Fibroblast of peridontal ligament (primary cell): ENCODE measurements around the gene ANKRD22.

Experiments
- DNase-seq: peaks from one replicate; pipeline ENCODE4 v3.0.0-alpha.2; 2010; ENCODE audit errors: extremely low read depth

The ANKRD22 gene

DNA sequence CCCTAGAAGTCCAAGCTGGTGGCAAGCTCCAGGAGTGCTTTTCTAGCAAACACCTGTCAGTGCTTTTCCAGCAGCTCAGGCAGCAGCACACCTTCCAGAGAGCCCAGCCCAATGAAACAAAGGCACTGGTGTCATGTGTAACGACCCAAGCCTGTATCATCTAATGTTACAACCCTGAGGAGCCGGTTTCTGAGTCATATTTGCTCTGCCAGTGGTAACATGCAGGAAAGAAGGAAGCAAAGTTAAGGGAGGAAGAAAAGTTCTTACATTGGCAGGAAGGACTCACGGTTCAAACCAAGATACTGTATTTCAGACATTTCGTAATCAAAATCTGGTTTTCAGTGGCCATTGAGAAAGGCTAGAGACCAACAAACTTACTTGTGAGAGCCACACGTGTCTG, at the start of gene ANKRD22:
TSS of gene ANKRD22 (minus strand) at position 139 of the 400 bp plus-strand sequence. CDS start 237 bp downstream, outside the sequence.
- peak; percentile 58 for DNase-seq

DNA sequence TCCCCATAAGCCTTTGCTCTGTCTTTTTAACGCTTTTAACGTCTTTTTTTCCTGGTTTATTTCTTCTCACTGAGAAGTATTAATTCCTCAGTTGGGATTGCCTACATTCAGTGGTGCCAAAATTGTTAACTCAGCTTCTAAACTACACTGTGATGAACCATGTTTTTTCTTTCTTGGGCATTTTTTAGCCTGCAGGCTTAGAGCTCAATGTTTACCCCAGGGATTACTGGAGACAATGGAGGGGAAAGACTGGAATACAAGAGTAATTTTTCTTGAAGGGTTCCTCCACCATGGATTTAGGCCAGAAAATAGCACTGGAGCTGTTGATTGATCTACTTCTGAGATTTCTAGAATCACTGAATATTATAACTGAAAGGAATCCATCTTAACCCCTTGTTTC, 48.2 kb upstream of the ANKRD22 start:
- no peak for DNase-seq

DNA sequence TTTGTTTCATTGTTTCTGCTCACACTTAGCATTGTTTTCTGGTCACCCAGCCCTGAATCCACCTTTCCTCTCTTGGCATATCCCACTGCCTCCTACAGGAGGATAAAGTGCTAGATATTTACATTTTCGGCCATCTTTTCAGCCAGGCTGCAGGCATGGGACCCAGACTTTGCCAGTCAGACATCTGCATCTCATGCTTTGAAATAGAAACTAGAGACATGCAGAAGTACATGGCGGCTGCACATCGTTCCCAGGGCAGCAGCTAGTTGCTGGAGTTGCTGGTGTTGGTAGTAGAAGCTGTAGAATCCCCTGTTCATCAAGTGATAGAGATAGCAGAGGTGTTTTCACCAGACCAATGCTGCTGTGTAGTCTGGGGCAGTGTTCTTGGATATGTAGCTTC, 47.1 kb upstream of the ANKRD22 start:
- no peak for DNase-seq

DNA sequence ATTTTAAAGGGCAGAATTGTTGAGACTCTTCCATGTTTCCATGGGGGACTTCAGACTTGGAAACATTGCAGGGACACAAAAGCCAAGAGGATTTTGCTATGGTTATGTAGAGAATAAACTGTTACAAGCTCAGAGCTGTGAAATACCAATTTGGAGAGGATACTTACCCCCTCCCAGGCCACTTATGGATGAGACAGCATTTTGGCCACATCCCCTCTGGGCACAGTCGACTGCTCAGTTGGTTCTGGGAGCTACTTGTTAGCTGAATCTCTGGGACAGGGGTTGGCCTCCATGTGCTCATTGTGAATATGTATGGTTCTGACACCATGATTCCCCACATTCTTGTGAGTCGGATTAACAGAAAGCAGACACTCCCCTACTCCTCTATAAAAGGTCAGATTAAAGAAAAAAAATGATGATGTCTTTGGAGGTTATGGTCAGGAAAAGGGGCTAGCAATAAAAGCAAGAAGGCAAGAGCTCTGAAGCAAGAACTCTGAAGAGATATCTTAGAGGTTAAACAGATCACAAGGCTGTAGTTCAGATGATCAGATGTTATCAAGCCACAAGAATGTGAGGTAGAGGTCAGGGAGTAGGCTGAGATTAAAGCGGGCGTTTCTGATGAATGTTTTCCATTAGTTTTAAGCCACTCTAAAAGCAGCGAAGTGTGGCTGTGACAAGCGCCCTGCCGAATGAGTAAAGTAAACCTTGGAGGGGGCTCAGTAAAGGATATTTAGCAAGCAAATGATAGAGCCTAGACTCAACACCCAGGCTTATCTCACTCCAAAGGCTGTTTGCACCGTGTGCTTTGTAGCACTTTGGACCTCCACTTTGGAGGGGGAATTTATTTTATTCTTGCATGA, 45.6 kb upstream of the ANKRD22 start:
- DNase-seq = no peak

DNA sequence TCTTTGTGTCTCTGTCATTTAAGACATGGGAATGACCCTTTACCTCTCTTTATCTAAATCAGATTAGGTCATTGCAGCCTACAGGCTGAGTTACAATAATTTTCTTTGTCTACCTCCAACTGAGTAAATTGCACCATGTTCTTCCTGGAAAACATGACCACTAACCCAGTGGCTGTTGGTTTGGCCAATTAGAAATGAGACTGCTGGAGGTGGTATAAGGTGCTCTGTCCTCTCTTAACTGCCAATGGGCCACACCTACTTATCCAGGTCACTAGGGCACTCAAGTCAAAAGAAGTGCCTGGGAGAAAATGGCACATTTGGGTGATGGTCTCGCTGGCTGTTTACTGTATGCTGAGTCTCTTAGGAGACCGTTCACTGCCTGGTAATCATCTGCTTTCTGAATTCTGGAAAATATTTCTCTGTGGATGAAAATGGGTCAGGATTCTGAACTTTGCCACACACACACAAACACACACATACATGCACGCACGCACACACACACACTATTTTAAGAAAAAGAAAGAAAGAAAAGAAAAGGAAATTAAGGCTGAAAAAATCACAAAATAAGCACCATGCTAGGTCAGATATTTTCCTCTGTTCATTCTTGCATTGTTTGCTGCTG, 44.8 kb upstream of the ANKRD22 start:
- peak; percentile 41 for DNase-seq

DNA sequence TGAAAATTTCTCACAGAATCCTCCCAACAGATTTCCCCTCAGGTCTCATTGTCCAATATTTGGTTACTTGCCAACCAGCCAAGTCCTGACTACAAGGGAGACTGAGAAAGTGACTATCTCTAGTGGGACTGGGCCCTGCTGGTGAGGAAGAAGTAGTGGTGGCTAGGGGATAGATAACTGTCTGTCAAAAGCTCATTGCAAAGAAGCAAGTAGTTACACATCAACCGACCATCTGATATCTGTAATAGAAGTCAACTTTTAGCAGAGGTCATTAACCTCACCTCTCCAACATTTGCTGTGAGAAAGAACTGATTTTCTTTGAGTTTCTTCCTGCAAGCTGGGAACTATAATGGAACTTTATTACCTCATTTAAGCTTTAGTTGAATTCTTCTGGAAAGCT, 43.6 kb upstream of the ANKRD22 start:
- DNase-seq = no peak

DNA sequence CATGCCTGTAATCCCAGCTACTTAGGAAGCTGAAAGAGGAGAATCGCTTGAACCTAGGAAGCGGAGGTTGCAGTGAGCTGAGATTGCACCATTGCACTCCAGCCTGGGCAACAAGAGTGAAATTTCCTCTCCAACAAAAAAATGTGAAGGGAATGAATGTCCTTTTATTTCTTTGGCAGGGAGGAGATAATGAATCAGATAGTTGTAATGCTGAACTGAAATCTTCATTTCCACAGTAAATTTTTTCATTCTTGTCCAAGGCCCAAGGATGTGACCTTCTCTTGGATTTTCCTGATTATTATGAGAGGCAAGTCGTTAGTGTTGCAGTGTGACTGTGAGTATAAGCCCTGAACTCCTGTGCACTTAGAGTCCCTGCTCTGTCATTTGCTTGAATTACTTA, 42.0 kb upstream of the ANKRD22 start:
- DNase-seq = peak; percentile 67

DNA sequence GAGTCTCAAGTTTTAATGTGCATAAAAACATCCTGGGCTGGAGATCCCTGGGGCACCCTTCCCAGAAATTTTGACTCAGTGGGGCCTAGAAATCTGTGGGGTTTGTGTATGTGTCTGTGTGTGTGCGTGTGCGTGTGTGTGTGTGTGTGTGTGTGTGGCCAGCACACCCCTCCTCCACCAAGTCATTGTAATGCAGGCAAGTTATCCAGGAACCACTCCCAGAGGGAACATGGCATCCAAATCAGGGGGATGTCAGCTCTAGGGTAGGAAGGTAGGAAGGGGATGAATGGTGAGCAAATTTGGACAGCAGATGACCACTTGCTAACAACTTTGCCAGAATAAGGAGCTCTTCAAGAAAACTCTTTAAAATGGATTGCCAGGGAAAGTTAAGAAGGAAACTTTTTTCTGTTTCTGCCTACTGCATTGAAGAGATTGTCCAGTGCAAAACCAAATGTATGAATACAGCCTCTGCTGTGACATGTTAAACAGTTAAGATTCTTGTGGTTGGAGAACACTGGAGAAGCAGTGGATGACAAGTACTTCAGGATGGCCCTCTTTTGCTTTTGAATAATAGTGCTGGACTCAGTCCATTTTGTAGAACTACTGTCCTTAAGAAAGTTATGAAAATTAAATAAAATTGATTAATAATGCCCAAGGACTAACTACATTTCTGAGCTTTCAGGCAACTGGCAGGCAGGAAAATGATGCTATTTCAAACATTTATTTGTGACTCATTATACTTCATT, 40.8 kb upstream of the ANKRD22 start:
- DNase-seq = peak; percentile 67

DNA sequence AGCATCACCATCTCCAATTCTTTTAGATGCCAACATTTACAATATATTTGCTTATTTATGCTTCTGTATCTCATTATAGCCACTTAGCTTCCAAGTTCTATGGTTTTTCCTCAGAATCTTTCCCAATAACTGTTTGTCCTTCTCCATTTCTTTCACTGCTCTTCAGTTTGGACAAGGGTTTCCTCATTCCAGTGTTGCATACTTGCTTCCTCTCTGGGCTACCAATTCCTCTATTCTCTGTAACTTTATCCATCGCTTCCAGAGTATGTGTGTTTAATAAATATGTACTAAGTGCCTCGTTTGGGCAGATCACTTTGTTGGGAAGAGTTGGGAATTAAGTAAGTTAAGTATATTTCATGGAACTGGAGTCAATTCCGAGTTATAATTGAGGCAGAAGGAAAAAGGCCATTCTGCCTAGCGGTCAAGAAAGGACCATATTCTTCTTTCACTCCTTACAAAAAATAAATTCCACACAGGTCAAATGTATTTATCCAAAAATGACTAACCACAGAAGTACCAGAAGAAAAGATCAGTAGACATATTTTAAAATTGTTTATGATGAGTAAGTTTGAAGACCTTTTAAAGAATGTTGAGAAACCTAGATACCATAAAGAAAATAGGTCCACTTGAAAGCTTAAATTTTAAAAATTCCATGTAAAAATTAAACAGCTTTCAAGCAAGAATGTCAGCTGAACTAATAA, 39.2 kb upstream of the ANKRD22 start:
- peak; percentile 41 for DNase-seq

DNA sequence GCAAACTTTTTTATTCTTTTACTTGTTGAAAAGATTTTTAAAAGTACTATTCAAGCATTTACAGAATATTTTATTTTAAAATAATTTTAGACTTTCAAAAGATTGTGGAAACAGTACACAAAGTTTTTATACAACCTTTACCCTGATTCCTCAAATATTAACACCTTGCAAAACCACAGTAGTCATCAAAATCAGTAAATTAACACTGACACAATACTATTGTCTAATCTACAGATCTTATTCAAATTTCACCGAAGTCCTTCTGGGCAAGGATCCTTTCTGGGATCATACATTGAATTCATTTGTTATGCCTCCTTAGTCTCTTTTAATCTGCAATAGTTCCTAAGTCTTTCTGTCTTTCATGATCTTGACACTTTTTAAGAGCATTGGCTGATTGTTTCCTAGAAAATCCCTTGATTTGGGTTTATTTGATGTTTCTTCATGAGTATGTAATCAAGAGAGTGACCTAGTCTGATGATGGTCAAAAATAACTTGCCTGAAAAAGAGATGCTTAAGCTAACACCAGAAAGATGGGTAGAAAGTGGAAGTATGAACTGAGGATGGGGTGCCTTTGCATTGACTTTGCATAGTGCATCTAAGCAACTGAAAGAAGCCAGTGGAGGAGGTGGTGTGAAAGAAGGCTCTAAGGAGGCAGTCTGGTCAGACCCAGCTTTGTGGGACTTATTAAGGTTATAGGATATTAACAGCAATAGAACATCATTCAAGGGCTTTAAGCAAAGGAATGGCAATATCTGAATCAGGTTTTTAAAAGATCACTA, 38.1 kb upstream of the ANKRD22 start:
- DNase-seq = no peak

DNA sequence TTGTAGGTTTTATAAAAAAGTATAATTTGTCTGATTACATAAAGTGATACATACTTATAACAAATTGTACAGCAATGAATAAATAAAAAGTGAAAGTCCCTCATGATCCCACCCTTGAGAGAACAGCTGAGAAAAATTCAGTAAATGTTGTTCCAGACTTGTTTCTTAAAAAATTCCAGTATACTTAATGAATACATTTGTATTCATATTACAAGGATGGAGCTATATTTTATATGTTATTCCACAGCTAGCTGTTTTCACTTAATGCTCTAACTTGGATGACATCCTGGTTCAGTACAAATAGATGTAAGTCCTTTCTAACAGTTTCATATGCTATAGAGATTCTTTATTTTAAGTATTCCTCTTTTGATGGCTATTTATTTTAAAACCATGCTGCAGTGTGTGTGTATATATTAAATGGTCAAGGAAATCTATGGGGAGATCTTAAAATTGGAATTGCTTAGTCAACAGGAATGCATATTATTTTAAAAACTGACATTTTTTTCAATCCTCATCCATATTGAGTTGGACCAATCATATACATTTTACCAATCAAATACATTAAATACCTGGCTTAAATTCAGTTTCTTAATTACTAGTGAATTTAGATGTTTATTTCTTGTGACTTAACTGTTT, 37.3 kb upstream of the ANKRD22 start:
- DNase-seq = no peak

DNA sequence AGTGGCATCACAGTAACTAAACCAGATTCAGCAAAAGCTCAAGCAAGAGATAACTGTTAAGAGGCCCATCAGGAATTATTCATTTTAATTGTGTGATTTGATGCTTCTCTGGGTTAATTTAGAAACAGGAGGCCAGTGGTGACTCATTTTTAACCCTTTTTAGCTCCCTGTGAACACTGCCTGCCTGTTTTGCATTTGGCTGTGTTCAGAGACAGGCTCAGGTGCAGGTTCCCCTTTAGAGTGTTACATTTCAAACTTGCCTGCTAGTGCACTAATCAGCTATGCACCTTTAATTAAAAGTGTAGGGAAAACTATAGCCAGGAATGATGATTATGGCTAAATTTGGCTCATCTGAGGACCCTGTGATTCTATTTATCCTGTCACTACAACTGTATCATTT, 34.9 kb upstream of the ANKRD22 start:
- DNase-seq = no peak

DNA sequence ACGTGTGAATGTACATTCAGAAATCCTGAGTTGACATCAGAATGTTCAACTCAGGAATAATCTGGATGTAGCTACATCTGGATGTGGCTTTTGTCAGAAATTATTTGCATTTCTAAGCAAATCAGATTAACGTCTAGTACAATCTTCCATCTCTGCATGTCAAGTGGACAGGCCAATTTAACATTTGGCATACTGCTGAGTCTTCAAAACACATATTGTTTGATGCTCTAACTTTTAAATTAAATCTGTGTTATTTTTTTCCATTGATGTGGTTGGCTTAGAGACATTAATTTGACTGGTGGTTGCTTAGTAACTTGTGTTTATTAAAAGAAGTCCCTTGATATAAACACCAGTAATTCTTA, 31.8 kb upstream of the ANKRD22 start:
- DNase-seq = no peak

DNA sequence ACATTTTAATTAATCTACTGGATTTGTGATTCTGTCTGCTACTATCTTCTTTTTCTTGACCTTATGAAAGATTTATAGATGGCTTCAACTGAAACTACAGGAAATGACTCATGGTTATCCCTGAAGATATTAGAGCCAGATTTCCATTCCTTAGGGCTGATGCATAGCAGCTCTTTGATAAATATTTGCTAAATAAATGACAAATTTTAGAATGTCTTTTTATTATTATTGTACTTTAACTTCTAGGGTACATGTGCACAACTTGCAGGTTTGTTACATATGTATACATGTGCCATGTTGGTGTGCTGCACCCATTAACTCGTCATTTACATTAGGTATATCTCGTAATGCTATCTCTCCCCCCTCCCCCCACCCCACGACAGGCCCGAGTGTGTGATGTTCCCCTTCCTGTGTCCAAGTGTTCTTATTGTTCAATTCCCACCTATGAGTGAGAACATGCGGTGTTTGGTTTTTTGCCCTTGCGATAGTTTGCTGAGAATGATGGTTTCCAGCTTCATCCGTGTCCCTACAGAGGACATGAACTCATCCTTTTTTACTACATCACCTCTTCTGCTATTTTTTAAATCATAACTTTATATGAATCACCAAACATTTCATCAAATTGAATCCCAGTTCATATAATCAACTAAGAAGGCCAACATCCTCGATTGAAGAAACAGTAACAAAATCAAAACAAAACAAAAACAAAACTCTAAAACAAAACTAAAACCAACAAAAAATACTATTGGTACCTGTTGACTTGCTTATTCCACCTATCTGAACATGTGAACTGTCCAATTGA, 31.2 kb upstream of the ANKRD22 start:
- peak; percentile 84 for DNase-seq

DNA sequence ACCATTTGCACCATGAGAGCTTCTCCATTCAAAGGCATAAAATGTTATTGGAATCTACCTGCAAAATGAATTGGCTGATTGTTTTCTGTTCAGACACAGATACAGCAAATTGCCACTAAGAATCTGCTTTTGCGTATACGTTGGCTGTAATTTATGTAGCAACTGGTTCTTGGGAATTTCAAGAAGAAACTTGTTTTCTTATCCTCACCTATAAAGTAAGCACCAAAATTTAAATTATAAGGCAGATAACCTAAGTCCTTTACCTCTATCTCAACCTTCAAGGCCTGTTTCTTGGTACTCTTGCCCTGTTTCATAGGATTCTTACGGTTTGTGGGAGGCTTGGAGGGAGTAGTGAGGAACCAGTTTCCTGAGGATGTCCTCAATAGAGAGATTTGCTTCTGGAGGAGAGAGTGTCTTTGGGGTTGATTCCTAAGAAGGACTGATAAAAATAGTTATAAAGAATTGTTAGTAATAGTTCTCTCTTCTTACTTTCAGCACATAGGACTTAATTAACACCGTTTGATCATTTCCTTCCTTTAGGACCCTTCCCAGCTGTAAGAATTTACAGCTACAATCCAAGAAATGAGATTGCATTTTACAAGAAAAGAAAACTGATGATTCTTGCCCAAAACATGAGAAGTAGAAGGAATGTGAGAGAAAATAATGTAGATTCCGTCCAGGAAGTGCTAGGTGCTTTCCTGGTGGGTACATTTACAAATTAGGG, 30.4 kb upstream of the ANKRD22 start:
- DNase-seq = no peak

DNA sequence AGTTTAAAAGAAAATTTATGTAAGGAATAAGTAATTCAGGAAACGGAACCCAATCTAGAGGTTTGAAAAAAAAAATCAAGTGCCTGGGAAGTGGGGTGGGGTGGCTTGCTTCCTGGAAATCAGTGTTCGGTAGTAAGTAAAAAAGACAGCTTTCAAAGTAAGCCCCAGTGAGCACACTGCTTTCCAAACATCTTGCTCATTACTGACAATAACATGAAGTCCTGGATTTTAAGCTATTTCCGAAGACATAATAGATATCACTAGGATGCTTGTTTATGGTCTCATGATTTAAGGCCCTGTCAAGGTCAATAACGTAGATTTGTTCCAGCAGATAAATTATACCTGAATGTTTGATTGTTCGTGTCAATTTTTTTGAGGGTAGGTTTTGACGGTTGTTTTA, 29.7 kb upstream of the ANKRD22 start:
- DNase-seq = no peak

DNA sequence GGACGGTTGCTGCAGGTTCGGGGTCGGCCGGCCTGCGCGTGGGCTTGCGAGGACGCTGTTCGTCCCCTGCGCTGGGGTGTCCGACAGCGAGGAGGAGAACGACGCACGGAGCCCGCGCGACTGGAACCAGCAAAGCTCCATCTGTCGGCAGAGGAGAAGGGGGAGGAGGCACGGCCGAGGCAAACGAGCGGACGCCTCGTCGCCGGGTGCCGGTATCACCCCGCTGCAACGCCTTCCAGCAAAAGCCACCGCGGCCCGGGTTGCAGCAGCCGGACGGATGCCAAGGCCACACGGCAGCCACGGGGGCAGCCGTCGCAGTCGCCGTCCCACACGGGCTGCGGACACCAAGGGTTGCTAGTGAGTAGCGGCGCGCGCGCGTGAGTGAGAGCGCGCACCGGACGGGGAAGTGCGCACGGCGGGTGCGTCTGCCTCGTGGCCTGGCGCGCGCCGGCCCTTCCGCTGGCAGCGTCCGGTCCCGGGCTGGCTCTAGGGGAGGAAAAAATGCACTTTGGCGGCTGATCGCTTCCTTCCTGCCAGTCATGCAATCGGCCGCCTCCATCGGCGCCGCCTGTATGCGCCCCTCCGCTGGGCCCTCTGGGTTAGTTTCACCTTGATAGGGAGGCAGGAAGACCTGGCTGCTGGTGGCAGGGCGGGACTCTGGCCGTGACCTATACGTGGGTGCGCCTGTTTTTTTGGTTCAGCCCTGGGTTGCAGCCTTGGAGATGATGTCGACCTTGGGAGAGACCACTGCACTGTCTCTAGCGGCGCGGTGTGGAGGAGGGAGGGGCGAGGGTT, 28.8 kb upstream of the ANKRD22 start:
- DNase-seq = peak; percentile 70

DNA sequence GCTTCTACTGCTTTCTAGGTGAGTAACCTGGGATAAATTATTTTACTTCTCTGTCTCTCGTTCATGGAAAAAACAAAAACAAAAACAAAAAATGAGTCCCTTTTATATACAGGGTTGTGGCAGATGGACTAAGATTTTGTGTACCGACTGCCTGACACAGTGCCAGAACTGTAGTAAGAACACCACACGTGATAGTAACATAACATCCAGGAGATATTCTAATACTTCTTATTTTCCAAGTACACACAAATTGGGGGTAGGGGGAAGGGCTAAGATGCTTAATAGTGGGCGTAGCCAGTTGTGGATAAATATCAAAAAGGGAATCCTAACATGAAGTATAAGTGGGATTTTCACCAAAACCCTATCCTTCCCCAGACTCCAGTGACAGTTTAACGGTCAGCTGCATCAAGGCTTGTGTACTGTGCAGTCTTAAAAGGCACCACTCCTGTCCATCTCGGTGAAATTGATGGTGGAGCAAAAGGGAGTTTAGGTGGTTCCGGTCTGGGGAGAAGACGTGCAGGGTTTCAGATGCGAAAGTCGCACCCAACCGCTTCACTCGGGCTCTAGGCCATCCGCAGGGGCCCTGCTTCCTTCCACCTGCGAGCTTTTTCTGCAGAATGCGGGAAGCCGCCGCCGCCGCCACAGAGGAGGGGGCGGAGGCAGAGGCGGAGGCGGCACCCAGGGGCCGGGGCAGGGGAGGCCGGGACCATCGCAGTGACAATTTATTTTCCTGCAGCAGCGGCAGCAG, 28.1 kb upstream of the ANKRD22 start, which contains the start of gene STAMBPL1:
TSS of gene STAMBPL1 (plus strand) at position 712 of the 748 bp plus-strand sequence. CDS start 21,464 bp downstream, outside the sequence.
- no peak for DNase-seq
